Aorta (tissue), 5 donors: ENCODE results near the gene VEPH1. TPM values are rescaled to one million over a fixed set of nuclear protein-coding genes. Genes with fewer than 3 reads are reported as not detected.

Experiments used
- ATAC-seq: fragments of 200-7000 bp; cut with Tn5 transposase; one replicate; pipeline ENCODE4 v1.9.1; 2022; ENCODE audit warnings: moderate library complexity; ENCODE audit not compliant: low FRiP score
- DNase-seq, 2 donors: peaks; one replicate each; pipeline ENCODE4 v3.0.0-alpha.2; 2020
- H3K27ac ChIP-seq, 2 donors: one replicate each; pipeline ENCODE4 v1.5.1; 2013; ENCODE audit warnings: low read length in 2 of 2, mild to moderate bottlenecking in 2 of 2, moderate library complexity in 2 of 2, control low read depth in 1 of 2, inconsistent platforms in 1 of 2, low read depth in 1 of 2
- H3K27me3 ChIP-seq, 2 donors: one replicate each; pipeline ENCODE4 v1.6.1; 2013; ENCODE audit warnings: control low read depth in 1 of 2, low read length in 1 of 2, mild to moderate bottlenecking in 1 of 2, moderate library complexity in 1 of 2; ENCODE audit not compliant: insufficient read depth in 2 of 2, control insufficient read depth in 1 of 2
- H3K36me3 ChIP-seq, 2 donors: one replicate each; pipeline ENCODE4 v1.6.1; 2013; ENCODE audit warnings: control low read depth in 1 of 2, low read length in 1 of 2, mild to moderate bottlenecking in 1 of 2; ENCODE audit not compliant: insufficient read depth in 2 of 2, control insufficient read depth in 1 of 2
- H3K4me1 ChIP-seq, 2 donors: one replicate each; pipeline ENCODE4 v1.6.1; 2013; ENCODE audit warnings: low read length in 2 of 2, control low read depth in 1 of 2, mild to moderate bottlenecking in 1 of 2, moderate library complexity in 1 of 2; ENCODE audit not compliant: insufficient read depth in 2 of 2, control insufficient read depth in 1 of 2
- H3K4me3 ChIP-seq, 2 donors: one replicate each; pipeline ENCODE4 v1.5.1; 2013; ENCODE audit warnings: low read length in 2 of 2, control low read depth in 1 of 2, mild to moderate bottlenecking in 1 of 2
- H3K9me3 ChIP-seq: one replicate; pipeline ENCODE4 v1.6.1; 2013; ENCODE audit warnings: mild to moderate bottlenecking, low read length; ENCODE audit not compliant: control insufficient read depth
- WGBS, 2 donors: extraction: QIAGEN DNeasy Blood & Tissue Kit; methylation state at CpG; one replicate each; pipeline ENCODE4 v1.1.7; 2013; 5-methylcytosine and 5-hydroxymethylcytosine counted together
- intact Hi-C, 2 donors: fragments of 100-400 bp; cut with DNase I; formaldehyde crosslinking; loops; one replicate each; pipeline versions ENCODE4 v1.14.2 to v1.15.0; 2022
- polyA plus RNA-seq, 2 donors: library from polyadenylated mRNA; stranded (reverse); fragments of 200-250 nt; gene quantifications; one replicate each; pipeline ENCODE4 v1.2.3, GENCODE V29; 2013
- total RNA-seq, 2 donors: library from RNA; stranded (reverse); fragmentation: NEBNext Ultra II Directional; extraction: Animal tissue kit (Norgen Biotek cat#: 25700); gene quantifications; one replicate each; pipeline ENCODE4 v1.2.1, GENCODE V29; 2021
- donor health status: healthy with polysubstance abuse.
- donor health status: Bipolar disorder and iron deficiency.
- donor health status: DM: no; HTN: no; CAD: no.
- donor health status: DM: no; HTN: no; CAD: no.
- donor health status: DM: yes; HTN: yes; CAD: no.

The VEPH1 gene
- total and polyA plus RNA-seq, 4 donors: 0.77 to 0.81 TPM; not detected in 2

DNA sequence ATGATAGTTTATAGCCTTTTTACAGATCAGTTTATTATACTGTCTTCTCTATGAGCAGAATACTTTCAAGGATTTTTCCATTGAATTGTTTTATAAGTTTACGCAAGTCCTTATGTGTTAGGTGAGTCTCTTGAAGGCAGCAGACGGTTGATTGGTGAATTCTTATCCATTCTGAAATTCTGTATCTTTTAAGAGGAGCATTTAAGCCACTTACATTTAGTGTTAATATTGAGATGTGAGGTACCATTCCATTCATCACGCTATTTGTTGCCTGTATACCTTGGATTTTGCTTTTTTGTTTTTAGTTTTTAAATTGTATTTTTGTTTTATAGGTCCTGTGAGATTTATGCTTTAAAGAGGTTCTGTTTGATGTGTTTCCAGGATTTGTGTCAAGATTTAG, 32.5 kb upstream of the VEPH1 start:
- 94 to 98% methylated on average over 3 of the region's 3 CpGs for WGBS, 2 donors
- intact Hi-C loops: loop anchor here in 1 of 2 donors (10.0 kb wide), 1 partner anchor 899 kb away; no protein-coding TSS in a partner anchor

DNA sequence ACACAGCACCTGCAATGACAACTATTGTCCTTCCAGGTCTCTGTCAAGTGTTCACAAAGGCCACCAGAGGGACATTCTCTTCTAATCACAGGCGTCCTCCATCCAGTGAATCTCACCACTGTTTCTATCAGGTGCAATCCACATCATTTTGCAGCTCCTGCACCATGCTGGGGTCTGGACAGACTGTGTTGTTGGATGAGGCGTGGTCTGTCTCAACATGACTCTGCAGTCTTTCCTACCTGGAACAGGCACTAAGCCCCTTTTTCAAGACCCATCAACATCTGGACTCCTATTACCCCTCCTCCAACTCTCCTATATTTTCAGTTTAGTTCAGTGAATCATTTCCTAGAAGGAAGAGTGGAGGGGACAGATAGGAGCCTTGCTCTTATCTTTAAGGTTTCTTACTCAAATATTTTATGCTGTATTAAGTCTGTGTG, 31.5 kb upstream of the VEPH1 start:
- Histone ChIP-seq H3K9me3 (no peaks in the 10 kb centered on the region), H3K4me1 (no peaks in the 10 kb centered on the region), H3K36me3 (no peaks in the 10 kb centered on the region), H3K27ac (no peak overlapping the region), H3K27me3 (no peaks in the 10 kb centered on the region), H3K4me3 (no peak overlapping the region)
- ATAC-seq (no peak), DNase-seq (no peak)
- intact Hi-C loops: loop anchor here in 1 of 2 donors (5.0 to 10.0 kb wide), 2 partner anchors 38 to 900 kb away; no protein-coding TSS in a partner anchor
- WGBS, 2 donors: 93 to 95% methylated on average over 2 of the region's 2 CpGs

More for the DNA sequence above, 32.5 kb upstream of the VEPH1 start:
- ATAC-seq (no peak), DNase-seq (no peak)
- Histone ChIP-seq H3K27ac (no peak overlapping the region), H3K36me3 (no peaks in the 10 kb centered on the region), H3K4me1 (no peaks in the 10 kb centered on the region), H3K27me3 (no peaks in the 10 kb centered on the region), H3K4me3 (no peak overlapping the region), H3K9me3 (no peaks in the 10 kb centered on the region)

DNA sequence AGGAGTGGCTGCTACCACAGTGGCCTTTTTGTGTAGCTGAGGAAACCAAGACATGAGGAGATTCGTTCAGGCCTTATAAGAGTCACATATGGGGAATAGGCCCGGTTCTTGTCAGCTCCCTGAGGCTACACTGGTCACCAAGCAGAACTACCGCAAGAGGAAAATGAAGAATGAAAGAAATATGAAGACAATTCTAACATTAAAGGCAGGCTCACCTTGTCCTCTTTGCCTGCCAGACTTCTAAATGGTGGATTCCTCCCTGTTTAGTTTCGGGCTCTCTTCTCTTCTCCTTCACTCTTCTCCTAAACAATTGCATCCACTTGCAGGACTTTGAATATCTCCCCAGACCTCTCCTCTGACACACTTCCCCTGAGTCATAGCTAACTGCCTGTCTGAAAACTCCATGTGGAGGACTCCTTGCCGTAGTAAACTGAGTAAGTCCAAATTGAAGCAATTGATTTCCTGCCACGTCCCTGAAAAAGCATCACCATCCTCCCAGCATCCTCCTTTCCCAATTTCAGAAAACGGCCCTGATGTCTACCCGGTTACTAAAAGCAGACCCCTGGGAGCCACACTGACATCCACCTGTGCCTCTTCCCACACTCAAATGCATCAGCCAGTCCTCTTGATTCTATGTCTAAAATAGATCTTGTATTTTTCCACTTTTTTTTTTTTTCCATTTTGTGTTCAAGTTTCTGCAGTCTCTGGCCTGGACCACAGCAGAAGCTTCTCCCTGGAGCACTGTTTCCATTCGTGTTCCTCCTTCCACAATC, 30.3 kb upstream of the VEPH1 start:
- Histone ChIP-seq H3K27ac (no peak overlapping the region), H3K27me3 (no peaks in the 10 kb centered on the region), H3K4me1 (no peaks in the 10 kb centered on the region), H3K36me3 (no peaks in the 10 kb centered on the region), H3K9me3 (no peaks in the 10 kb centered on the region), H3K4me3 (no peak overlapping the region)
- DNase-seq (no peak), ATAC-seq (no peak)
- intact Hi-C loops: loop anchor here (1.0 to 10.0 kb wide), 3 partner anchors 39 to 901 kb away; no protein-coding TSS in a partner anchor
- WGBS, 2 donors: 73 to 80% methylated on average over 9 of the region's 9 CpGs

DNA sequence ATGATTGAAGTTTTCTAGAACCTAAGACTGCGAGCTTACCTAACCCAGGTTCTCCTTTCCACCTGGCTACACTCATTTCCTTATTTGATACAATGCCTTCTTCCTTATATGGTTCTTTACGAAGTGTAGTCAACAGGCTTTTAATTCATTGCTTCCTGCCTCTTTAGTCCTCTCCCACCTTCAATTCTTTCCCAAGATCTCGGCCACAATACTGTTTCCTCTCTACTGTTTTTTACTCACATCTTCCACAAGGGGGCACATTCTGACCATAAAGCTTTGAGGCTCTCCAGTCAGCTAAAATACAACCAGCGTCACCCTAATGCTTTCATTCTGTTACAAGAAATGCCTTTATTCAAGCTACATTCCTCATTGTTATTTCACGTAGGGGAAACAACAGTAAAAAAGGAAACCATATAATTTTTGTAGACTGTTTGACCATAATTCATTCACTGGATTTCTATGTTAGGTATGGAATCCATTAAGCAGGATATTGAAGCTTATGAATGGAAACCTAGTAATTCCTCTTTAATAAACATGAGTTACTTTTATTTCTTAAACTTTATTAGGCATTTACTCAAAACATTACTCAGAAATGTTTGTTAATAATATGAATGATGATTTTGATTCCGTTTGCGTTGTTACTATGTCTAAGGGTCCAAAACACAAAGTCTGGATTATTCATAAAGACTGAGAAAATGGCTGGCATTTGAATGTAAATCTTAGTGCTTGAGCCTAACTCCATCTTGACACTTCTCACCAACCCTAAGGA, 29.5 kb upstream of the VEPH1 start:
- ATAC-seq: peak; percentile 88

DNA sequence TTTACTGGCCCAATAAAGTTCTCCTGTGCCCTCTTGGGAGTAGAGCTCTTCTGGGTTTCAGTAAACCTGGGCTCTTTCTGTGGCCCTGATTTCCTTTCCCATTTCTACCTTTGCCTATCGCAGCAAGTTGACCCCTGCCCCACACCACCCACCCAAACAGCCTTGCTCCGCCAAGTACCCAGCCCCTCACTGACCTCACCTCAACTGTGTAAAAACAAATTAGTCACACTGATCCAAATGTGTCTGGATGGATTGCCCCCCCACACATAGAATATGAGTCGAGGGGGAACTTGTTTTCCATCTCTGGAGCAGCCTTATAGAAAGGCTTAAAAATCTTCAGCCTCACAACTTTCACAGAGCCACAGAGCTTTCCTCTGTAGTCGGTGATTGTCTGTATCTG, 28.6 kb upstream of the VEPH1 start:
- H3K9me3 ChIP-seq: no peaks in the 10 kb centered on the region
- H3K36me3 ChIP-seq: no peaks in the 10 kb centered on the region
- no peak overlapping the region for H3K27ac ChIP-seq
- peaks cover 0 to 2% of the 10 kb centered on the region in 2 donors for H3K4me1 ChIP-seq
- intact Hi-C loops: loop anchor here in 1 of 2 donors (5.0 to 10.0 kb wide), 2 partner anchors 41 to 903 kb away; no protein-coding TSS in a partner anchor
- H3K4me3 ChIP-seq: no peak overlapping the region
- WGBS, 2 donors: 55 to 60% methylated on average over 4 of the region's 4 CpGs
- ATAC-seq (no peak), DNase-seq (no peak)
- no peaks in the 10 kb centered on the region for H3K27me3 ChIP-seq

More for the DNA sequence above, 29.5 kb upstream of the VEPH1 start:
- WGBS, 2 donors: 41 to 43% methylated on average over 7 of the region's 7 CpGs
- intact Hi-C loops: loop anchor here (1.0 to 10.0 kb wide), 3 partner anchors 40 to 902 kb away; no protein-coding TSS in a partner anchor
- H3K27me3 ChIP-seq: no peaks in the 10 kb centered on the region
- DNase-seq: no peak
- H3K27ac ChIP-seq: no peak overlapping the region
- H3K36me3 ChIP-seq: no peaks in the 10 kb centered on the region
- no peak overlapping the region for H3K4me3 ChIP-seq
- no peaks in the 10 kb centered on the region for H3K4me1 ChIP-seq
- no peaks in the 10 kb centered on the region for H3K9me3 ChIP-seq

DNA sequence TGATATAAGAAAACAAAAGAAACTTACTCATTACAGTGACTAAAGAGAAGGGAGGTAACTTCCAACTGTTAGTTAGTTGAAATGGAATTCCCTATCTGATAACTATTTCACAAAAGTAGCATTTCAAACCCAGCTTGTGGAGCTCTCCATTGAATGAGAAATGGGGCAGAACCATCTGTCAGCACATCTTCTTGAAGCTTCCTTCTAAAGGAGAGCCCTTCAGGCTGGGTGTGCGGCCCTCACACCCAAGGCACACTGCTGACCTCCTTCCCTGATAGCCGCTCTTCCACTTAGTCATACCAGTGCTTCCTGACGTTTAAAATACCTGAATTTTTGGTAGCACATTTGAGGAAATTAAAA, 28.1 kb upstream of the VEPH1 start:
- Histone ChIP-seq H3K27me3 (no peaks in the 10 kb centered on the region), H3K4me1 (peaks cover 0 to 2% of the 10 kb centered on the region in 2 donors), H3K4me3 (no peak overlapping the region), H3K36me3 (no peaks in the 10 kb centered on the region), H3K27ac (no peak overlapping the region), H3K9me3 (no peaks in the 10 kb centered on the region)
- DNase-seq (no peak), ATAC-seq (no peak)
- WGBS, 2 donors: 89 to 90% methylated on average over 3 of the region's 3 CpGs
- intact Hi-C loops: loop anchor here in 1 of 2 donors (5.0 to 10.0 kb wide), 2 partner anchors 41 to 904 kb away; no protein-coding TSS in a partner anchor

DNA sequence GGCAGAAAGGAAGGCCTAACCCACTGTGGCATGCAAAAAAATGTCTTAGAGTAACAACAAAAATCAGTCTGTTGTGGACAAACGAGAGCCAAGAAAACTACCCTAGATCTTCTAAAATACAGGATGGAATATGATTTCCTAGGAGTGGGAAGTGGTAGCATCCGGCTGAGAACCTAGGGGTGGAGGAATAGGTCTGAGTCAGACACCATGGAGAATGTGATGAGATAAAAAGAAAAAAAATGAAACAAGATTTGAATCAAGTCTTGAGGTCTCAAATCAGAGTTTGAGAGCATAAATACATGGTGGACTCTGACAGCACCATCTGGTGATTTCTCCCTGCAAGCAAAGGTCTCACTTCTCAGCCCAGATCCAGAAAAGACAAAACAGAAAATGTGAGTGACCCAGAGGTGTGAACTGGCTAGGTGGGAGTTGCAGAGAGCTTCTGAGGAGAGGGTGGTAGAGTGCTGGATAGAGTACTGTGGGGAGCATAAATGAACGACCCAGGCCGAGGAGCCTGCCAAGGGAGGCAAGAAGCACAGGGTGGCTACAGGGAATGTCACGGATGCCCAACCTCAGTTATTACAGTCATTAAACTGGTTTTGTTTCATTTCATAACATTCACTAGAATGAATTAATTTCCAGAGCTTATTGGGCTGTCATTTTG, 27.6 kb upstream of the VEPH1 start:
- H3K4me1 ChIP-seq: peaks cover 0 to 2% of the 10 kb centered on the region in 2 donors
- no peaks in the 10 kb centered on the region for H3K9me3 ChIP-seq
- ATAC-seq: no peak
- no peak overlapping the region for H3K27ac ChIP-seq
- intact Hi-C loops: loop anchor here in 1 of 2 donors (5.0 to 10.0 kb wide), 2 partner anchors 42 to 904 kb away; no protein-coding TSS in a partner anchor
- no peak overlapping the region for H3K4me3 ChIP-seq
- 82% methylated on average over 5 of the region's 5 CpGs for WGBS, 2 donors
- H3K36me3 ChIP-seq: no peaks in the 10 kb centered on the region
- no peak for DNase-seq
- no peaks in the 10 kb centered on the region for H3K27me3 ChIP-seq

DNA sequence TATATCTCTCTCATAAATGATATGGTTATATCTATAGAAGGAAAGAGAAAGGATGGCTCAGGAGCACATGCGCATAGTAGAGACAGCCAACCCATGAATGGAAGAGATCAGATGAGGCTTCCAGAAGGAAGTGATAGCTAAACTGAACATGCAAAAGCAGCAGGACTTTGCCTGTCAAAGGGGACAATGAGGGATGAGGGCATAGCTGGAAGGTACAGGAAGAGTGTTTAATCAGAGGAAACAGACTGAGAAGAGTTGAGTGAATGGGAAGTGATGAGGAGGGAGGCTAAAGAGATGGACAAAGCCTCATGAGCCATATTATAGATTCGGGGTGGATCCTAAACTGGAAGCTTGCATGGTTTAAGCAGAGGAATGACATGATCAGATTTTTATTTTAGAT, 26.5 kb upstream of the VEPH1 start:
- no peaks in the 10 kb centered on the region for H3K27me3 ChIP-seq
- DNase-seq (no peak), ATAC-seq (no peak)
- no peak overlapping the region for H3K4me3 ChIP-seq
- no peak overlapping the region for H3K27ac ChIP-seq
- intact Hi-C loops: loop anchor here in 1 of 2 donors (5.0 to 10.0 kb wide), 2 partner anchors 43 to 905 kb away; no protein-coding TSS in a partner anchor
- no peaks in the 10 kb centered on the region for H3K9me3 ChIP-seq
- WGBS, 2 donors: 95% methylated on average over 2 of the region's 2 CpGs
- H3K4me1 ChIP-seq: peaks cover 0 to 2% of the 10 kb centered on the region in 2 donors
- H3K36me3 ChIP-seq: no peaks in the 10 kb centered on the region
